K562 (cell line): ENCODE results near the gene CALY.

ENCODE experiments used
- CBFA2T2 ChIP-seq: fragments of 450-650 bp; conservative IDR thresholded peaks from 2 replicates; pipeline ENCODE4 v1.6.1; 2017; ENCODE audit warnings: mild to moderate bottlenecking
- KAT7 ChIP-seq: sonication (generic); formaldehyde crosslinking; IDR thresholded peaks from 2 replicates; pipeline ENCODE4 v1.8.0; 2022; ENCODE audit warnings: missing genetic modification reagents, mild to moderate bottlenecking, borderline replicate concordance
- POLR2AphosphoS5 ChIP-seq: IDR thresholded peaks from 2 replicates; pipeline ENCODE4 v1.6.1; 2011; ENCODE audit warnings: mild to moderate bottlenecking, low read depth, low read length, moderate library complexity; ENCODE audit not compliant: control insufficient read depth, insufficient read depth

GRCh38 chr10:133282846-133283390 lies 53.8 kb downstream of the CALY start:
- TF ChIP-seq POLR2AphosphoS5, result no peak
- TF ChIP-seq CBFA2T2, result no peak
- no peak for TF ChIP-seq KAT7 (CRISPR knock-in tag)
